CD4-positive, alpha-beta T cell treated with Interleukin-15 for 4 hours (primary cell): ENCODE measurements around the gene CCDC92.
A peak's percentile ranks its signal among the peaks of the same experiment; 100 is the strongest.

Source experiments
- DNase-seq: peaks from one replicate; pipeline ENCODE4 v3.0.0-alpha.2; 2020; ENCODE audit warnings: low spot score

Gene CCDC92

GRCh38 chr12:123972457-123973401 lies at the start of gene CCDC92, which contains the start of gene ZNF664:
TSS of gene CCDC92 (minus strand) at chr12:123972831. CDS start at chr12:123944305, 28,526 bp downstream.
TSS of gene ZNF664 (plus strand) at chr12:123973215. CDS start at chr12:124012145, 38,930 bp downstream.
- peak; percentile 96 for DNase-seq

GRCh38 chr12:124022161-124022560 lies 49.5 kb upstream of the CCDC92 start:
- DNase-seq, result no peak

- DNase-seq, result no peak
Measured at GRCh38 chr12:124021007-124021406, 48.4 kb upstream of the CCDC92 start.

- DNase-seq, result no peak
Measured at GRCh38 chr12:124020514-124020949, 47.9 kb upstream of the CCDC92 start.

- DNase-seq, result no peak
Measured at GRCh38 chr12:124019115-124019514, 46.5 kb upstream of the CCDC92 start.

GRCh38 chr12:124018539-124018938 lies 45.9 kb upstream of the CCDC92 start:
- DNase-seq, result no peak

- no peak for DNase-seq
Measured at GRCh38 chr12:124017064-124017463, 44.4 kb upstream of the CCDC92 start.

GRCh38 chr12:124015494-124016461 lies 43.1 kb upstream of the CCDC92 start:
- no peak for DNase-seq

- DNase-seq, result no peak
Measured at GRCh38 chr12:124013073-124013472, 40.4 kb upstream of the CCDC92 start.

- no peak for DNase-seq
Measured at GRCh38 chr12:124011435-124012115, 38.9 kb upstream of the CCDC92 start.

GRCh38 chr12:124010687-124011086 lies 38.1 kb upstream of the CCDC92 start:
- no peak for DNase-seq

- DNase-seq, result no peak
Measured at GRCh38 chr12:124009781-124010180, 37.1 kb upstream of the CCDC92 start.

GRCh38 chr12:124008595-124008994 lies 36.0 kb upstream of the CCDC92 start:
- no peak for DNase-seq

- DNase-seq, result no peak
Measured at GRCh38 chr12:124007826-124008570, 35.4 kb upstream of the CCDC92 start.

GRCh38 chr12:124006846-124007713 lies 34.4 kb upstream of the CCDC92 start:
- DNase-seq, result no peak

- DNase-seq, result no peak
Measured at GRCh38 chr12:124006085-124006845, 33.6 kb upstream of the CCDC92 start.

GRCh38 chr12:124004233-124004875 lies 31.7 kb upstream of the CCDC92 start:
- no peak for DNase-seq

- DNase-seq, result no peak
Measured at GRCh38 chr12:124002654-124003053, 30.0 kb upstream of the CCDC92 start.
